MM.1S (cell line): ENCODE results near the gene FCRL6.

Experiments used
- DNase-seq: peaks from one replicate; pipeline ENCODE4 v3.0.0-alpha.2; 2015
- H2AFZ ChIP-seq: fragments of 300-600 bp; sonication (generic); 2 replicates; pipeline ENCODE4 v1.6.0; 2016; ENCODE audit warnings: antibody characterized with exemption, low read length
- H3F3A ChIP-seq: fragments of 300-600 bp; sonication (generic); 2 replicates; pipeline ENCODE4 v1.6.1; 2016; ENCODE audit warnings: mild to moderate bottlenecking, antibody characterized with exemption, low read length, moderate library complexity, mixed read lengths; ENCODE audit not compliant: insufficient read depth
- H3K27ac ChIP-seq: fragments of 300-600 bp; sonication (generic); 2 replicates; pipeline ENCODE4 v1.5.1; 2016; ENCODE audit warnings: mild to moderate bottlenecking, low read length
- H3K27me3 ChIP-seq: fragments of 300-600 bp; sonication (generic); replicated peaks from 2 replicates; pipeline ENCODE4 v1.6.0; 2016; ENCODE audit warnings: low read length; ENCODE audit not compliant: insufficient read depth
- H3K36me3 ChIP-seq: fragments of 300-600 bp; sonication (generic); replicated peaks from 2 replicates; pipeline ENCODE4 v1.6.1; 2016; ENCODE audit warnings: mild to moderate bottlenecking, low read length, mixed read lengths; ENCODE audit not compliant: insufficient read depth
- H3K4me1 ChIP-seq: fragments of 300-600 bp; sonication (generic); 2 replicates; pipeline ENCODE4 v1.6.1; 2016; ENCODE audit warnings: low read length, mixed read lengths
- H3K4me2 ChIP-seq: fragments of 300-600 bp; sonication (generic); 2 replicates; pipeline ENCODE4 v1.6.0; 2016; ENCODE audit warnings: low read depth, low read length
- H3K4me3 ChIP-seq: fragments of 300-600 bp; sonication (generic); 2 replicates; pipeline ENCODE4 v1.5.1; 2016; ENCODE audit warnings: low read length, mixed read lengths
- H3K79me2 ChIP-seq: fragments of 300-600 bp; sonication (generic); 2 replicates; pipeline ENCODE4 v1.6.1; 2016; ENCODE audit warnings: mixed run types, low read length, mixed read lengths
- H3K9ac ChIP-seq: fragments of 300-600 bp; sonication (generic); 2 replicates; pipeline ENCODE4 v1.6.1; 2016; ENCODE audit warnings: low read length, mixed read lengths
- H3K9me2 ChIP-seq: fragments of 300-600 bp; sonication (generic); replicated peaks from 2 replicates; pipeline ENCODE4 v1.6.1; 2016; ENCODE audit warnings: mild to moderate bottlenecking, low read length, mixed read lengths; ENCODE audit not compliant: insufficient read depth
- H3K9me3 ChIP-seq: fragments of 300-600 bp; sonication (generic); replicated peaks from 2 replicates; pipeline ENCODE4 v1.6.1; 2016; ENCODE audit warnings: mild to moderate bottlenecking, low read length, mixed read lengths; ENCODE audit not compliant: insufficient read depth
- H4K20me1 ChIP-seq: fragments of 300-600 bp; sonication (generic); 2 replicates; pipeline ENCODE4 v1.6.1; 2016; ENCODE audit warnings: mild to moderate bottlenecking, low read length, moderate library complexity, mixed read lengths; ENCODE audit not compliant: insufficient read depth
- EZH2 ChIP-seq: fragments of 300-600 bp; sonication (generic); optimal IDR thresholded peaks from 2 replicates; pipeline ENCODE3; 2017; ENCODE audit warnings: low read depth, mild to moderate bottlenecking, antibody characterized with exemption, low read length, mixed read lengths
- EZH2phosphoT487 ChIP-seq: fragments of 300-600 bp; sonication (generic); IDR thresholded peaks from 2 replicates; pipeline ENCODE4 v1.6.1; 2018; ENCODE audit warnings: antibody characterized with exemption, low read length
- TF ChIP-seq, protein P1 (sequence below): fragments of 300-600 bp; sonication (generic); IDR thresholded peaks from 2 replicates; pipeline ENCODE4 v1.5.1; 2016; ENCODE audit warnings: antibody characterized with exemption, low read length, mixed read lengths

Gene FCRL6, protein sequence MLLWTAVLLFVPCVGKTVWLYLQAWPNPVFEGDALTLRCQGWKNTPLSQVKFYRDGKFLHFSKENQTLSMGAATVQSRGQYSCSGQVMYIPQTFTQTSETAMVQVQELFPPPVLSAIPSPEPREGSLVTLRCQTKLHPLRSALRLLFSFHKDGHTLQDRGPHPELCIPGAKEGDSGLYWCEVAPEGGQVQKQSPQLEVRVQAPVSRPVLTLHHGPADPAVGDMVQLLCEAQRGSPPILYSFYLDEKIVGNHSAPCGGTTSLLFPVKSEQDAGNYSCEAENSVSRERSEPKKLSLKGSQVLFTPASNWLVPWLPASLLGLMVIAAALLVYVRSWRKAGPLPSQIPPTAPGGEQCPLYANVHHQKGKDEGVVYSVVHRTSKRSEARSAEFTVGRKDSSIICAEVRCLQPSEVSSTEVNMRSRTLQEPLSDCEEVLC

DNA sequence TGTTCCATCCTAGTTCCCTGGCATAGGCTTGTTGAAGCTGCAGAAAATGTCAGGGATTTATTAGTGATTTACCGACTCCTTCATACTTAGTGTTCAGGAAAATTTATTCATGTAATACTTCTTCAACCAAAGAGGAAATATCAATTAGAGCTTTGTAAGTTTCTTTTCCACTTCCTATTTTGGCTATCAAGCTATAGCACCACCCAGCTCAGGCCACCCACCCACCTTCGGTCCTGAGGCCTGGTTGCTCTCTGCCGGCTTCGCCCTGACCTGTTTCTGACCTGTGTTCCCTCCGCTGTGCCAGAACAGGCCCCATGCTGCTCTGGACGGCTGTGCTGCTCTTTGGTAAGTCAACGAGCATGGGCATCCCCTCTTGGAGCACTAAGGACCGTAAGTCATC lies at the start of gene FCRL6:
TSS of gene FCRL6 (plus strand) at position 250 of the 400 bp plus-strand sequence. CDS start at position 315, 65 bp downstream.
- Histone ChIP-seq H3K9ac (no peak within 1 kb of the TSS), H3F3A (peaks cover 16% of the 10 kb centered on the region), H3K27me3 (no peaks in the 10 kb centered on the region), H3K9me3 (no peaks in the 10 kb centered on the region), H3K9me2 (no peaks in the 10 kb centered on the region), H4K20me1 (no peaks in the 10 kb centered on the region), H3K4me2 (peak within 1 kb of the TSS; percentile 53; the same call in 1 of the 2 replicates), H3K36me3 (no peaks in the 10 kb centered on the region), H3K4me3 (no peak within 1 kb of the TSS), H3K4me1 (peaks cover 30% of the 10 kb centered on the region), H3K27ac (no peak within 1 kb of the TSS), H3K79me2 (no peaks in the 10 kb centered on the region), H2AFZ (no peak within 1 kb of the TSS)
- no peak for TF ChIP-seq EZH2
- no peak for TF ChIP-seq EZH2phosphoT487
- TF ChIP-seq, protein P1, sequence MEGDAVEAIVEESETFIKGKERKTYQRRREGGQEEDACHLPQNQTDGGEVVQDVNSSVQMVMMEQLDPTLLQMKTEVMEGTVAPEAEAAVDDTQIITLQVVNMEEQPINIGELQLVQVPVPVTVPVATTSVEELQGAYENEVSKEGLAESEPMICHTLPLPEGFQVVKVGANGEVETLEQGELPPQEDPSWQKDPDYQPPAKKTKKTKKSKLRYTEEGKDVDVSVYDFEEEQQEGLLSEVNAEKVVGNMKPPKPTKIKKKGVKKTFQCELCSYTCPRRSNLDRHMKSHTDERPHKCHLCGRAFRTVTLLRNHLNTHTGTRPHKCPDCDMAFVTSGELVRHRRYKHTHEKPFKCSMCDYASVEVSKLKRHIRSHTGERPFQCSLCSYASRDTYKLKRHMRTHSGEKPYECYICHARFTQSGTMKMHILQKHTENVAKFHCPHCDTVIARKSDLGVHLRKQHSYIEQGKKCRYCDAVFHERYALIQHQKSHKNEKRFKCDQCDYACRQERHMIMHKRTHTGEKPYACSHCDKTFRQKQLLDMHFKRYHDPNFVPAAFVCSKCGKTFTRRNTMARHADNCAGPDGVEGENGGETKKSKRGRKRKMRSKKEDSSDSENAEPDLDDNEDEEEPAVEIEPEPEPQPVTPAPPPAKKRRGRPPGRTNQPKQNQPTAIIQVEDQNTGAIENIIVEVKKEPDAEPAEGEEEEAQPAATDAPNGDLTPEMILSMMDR = no peak
- no peak for DNase-seq

DNA sequence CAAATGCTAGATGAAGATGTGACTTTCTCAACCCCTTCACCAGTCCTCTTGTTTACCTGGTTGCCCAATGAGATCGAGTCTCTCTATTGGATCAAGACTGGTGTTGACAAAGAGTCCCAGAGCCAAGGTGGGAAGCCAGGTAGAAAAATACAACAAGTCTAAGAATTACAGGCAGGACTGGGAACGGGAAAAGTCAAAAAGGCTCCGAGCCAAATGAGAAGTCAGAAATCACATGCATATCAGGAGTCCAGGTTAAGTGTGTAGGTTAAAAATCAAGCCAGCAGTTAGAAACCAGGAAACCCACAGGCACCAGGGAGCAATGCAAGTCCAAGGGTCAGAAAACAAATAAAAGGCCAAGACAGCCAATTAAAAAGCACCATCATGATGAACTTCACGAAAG lies 48.8 kb upstream of the FCRL6 start:
- DNase-seq = no peak
- Histone ChIP-seq H3K4me2 (no peak overlapping the region), H3K9me3 (no peaks in the 10 kb centered on the region), H4K20me1 (no peaks in the 10 kb centered on the region), H3K36me3 (no peaks in the 10 kb centered on the region), H3K4me1 (no peaks in the 10 kb centered on the region), H3K9ac (no peak overlapping the region), H3F3A (no peaks in the 10 kb centered on the region), H3K79me2 (no peaks in the 10 kb centered on the region), H3K27ac (no peak overlapping the region), H3K4me3 (no peak overlapping the region), H3K9me2 (no peaks in the 10 kb centered on the region), H3K27me3 (no peaks in the 10 kb centered on the region), H2AFZ (no peak overlapping the region)
- TF ChIP-seq EZH2phosphoT487 = no peak
- TF ChIP-seq EZH2 = no peak
- TF ChIP-seq, protein P1 = no peak

DNA sequence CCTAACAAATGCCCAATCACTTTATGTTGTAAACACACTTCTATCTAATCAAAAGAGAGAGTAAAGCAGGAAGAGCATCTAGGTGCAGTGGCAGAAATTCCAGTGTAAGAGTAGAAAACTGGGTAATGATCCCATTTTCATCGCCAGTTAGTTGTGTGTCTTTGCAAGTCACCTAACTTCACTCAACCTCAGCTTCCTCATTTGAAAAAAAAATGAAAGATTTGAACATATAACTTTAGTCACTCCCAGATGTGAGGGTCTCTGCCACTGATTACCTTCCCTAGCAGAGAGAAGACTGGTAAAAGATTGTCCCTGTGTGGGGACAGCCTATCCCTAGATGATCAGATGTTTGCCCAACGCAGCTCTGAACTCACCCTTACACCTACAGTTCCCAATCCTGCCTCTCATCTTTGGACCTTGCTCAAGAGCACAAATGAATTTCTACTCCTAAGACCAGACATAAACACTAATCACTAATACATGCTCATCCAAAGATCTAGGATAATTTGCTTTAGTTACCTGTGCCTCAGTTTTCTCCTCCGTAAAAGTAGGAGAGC lies 46.6 kb upstream of the FCRL6 start:
- Histone ChIP-seq H3K79me2 (no peaks in the 10 kb centered on the region), H2AFZ (no peak overlapping the region), H3K4me1 (no peaks in the 10 kb centered on the region), H3F3A (no peaks in the 10 kb centered on the region), H3K9ac (no peak overlapping the region), H4K20me1 (no peaks in the 10 kb centered on the region), H3K27ac (no peak overlapping the region), H3K4me3 (no peak overlapping the region), H3K4me2 (no peak overlapping the region), H3K36me3 (no peaks in the 10 kb centered on the region), H3K9me3 (no peaks in the 10 kb centered on the region), H3K9me2 (no peaks in the 10 kb centered on the region), H3K27me3 (no peaks in the 10 kb centered on the region)
- DNase-seq = no peak
- TF ChIP-seq EZH2phosphoT487 (no peak), EZH2 (no peak)
- TF ChIP-seq, protein P1 = no peak
